Fibroblast of skin of left quadriceps (primary cell): Measurements from ENCODE around the gene MOV10L1.

Experiments
- DNase-seq, 2 experiments: peaks; one replicate each; pipeline ENCODE4 v3.0.0-alpha.2; 2013; ENCODE audit warnings: low read depth in 2 of 2

Gene MOV10L1

GRCh38 chr22:50175921-50176849 lies 86.4 kb downstream of the MOV10L1 start:
- DNase-seq = no peak

DNA sequence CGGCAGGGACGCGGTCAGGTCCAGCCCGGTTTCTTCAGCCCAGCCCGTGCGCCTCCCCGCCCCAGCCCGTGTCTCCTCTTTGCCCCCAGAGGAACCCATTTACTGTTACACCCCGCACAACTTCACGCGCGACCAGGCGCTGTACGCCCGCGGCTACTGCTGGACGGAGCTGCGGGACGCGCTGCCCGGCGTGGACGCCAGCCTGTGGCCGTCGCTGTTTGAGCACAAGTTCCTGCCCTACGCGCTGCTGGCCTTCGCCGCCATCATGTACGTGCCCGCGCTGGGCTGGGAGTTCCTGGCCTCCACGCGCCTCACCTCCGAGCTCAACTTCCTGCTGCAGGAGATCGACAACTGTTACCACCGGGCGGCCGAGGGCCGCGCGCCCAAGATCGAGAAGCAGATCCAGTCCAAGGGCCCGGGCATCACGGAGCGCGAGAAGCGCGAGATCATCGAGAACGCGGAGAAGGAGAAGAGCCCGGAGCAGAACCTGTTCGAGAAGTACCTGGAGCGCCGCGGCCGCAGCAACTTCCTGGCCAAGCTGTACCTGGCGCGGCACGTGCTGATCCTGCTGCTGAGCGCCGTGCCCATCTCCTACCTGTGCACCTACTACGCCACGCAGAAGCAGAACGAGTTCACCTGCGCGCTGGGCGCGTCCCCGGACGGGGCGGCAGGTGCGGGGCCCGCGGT lies 87.2 kb downstream of the MOV10L1 start:
- DNase-seq = no peak

DNA sequence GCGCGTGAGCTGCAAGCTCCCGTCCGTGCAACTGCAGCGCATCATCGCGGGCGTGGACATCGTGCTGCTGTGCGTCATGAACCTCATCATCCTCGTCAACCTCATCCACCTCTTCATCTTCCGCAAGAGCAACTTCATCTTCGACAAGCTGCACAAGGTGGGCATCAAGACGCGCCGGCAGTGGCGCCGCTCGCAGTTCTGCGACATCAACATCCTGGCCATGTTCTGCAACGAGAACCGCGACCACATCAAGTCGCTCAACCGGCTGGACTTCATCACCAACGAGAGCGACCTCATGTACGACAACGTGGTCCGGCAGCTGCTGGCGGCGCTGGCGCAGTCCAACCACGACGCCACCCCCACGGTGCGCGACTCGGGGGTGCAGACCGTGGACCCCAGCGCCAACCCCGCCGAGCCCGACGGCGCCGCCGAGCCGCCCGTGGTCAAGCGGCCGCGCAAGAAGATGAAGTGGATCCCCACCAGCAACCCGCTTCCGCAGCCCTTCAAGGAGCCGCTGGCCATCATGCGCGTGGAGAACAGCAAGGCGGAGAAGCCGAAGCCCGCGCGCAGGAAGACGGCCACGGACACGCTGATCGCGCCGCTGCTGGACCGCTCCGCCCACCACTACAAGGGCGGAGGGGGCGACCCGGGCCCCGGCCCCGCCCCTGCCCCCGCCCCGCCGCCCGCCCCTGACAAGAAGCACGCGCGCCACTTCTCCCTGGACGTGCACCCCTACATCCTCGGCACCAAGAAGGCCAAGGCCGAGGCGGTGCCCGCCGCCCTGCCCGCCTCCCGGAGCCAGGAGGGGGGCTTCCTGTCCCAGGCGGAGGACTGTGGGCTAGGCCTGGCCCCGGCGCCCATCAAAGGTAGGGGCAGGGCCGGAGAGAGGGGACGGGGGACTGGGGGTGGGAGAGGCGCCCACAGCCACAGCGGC lies 88.0 kb downstream of the MOV10L1 start:
- no peak for DNase-seq

DNA sequence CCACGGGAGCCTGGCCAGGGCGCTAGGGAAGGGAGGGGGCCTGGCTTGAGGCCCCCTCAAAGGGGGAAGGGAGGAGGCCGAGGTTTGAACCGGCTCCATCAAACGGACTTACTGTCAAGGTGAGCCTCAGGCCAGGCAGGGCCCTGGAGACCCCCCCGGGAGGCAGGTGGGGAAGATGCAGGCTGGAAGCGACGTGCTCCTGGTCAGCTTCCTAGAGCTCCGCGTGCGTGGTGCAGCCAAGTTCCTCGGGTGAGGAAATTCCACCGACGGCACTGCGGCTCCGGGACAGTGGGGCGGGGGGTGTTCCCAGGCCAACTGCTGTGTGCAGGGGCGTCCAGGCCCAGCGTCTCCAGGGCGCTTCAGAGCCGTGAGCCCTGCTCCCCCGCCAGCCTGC lies 88.7 kb downstream of the MOV10L1 start:
- no peak for DNase-seq

- no peak for DNase-seq
Observed at GRCh38 chr22:50178871-50179869, 89.4 kb downstream of the MOV10L1 start.

GRCh38 chr22:50179937-50180726 lies 90.3 kb downstream of the MOV10L1 start:
- DNase-seq = no peak

DNA sequence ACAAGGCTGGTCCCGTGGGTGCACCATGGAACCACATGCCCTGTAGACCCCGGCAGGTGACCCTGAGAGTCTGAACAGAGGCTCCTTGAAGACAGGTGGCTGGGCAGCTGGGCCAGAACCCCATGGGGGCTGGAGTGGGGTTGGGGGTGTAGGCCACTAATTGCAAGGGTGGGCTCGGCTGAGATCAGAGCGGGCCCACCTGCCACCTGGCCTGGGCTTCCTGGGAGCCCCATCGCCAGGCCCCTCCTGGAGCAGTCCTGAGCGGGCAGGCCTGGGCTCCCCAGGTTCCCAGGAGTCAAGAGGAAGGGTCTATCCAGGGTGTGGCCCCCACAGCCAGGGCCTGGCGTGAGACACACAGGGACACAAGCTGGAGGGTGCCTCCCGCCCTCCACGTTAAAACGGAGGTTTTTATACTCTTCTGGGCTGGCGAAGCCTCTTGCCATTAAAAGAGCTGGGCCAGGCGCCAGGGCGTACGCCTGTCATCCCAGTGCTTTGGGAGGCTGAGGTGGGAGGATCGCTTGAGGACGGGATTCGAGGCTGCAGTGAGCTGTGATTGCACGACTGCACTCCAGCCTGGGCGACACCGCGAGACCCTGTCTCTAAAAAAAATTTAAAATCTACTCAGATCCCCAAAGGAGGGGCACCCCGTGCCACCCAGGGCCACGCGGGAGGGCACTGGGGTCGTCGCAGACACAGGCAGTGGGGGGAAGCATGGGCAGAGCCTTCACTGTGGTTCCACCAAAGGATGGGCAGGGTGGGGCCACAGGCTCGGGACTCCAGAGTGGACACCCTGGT lies 91.1 kb downstream of the MOV10L1 start:
- DNase-seq = no peak

- no peak for DNase-seq
Observed at GRCh38 chr22:50182176-50183081, 92.6 kb downstream of the MOV10L1 start.

DNA sequence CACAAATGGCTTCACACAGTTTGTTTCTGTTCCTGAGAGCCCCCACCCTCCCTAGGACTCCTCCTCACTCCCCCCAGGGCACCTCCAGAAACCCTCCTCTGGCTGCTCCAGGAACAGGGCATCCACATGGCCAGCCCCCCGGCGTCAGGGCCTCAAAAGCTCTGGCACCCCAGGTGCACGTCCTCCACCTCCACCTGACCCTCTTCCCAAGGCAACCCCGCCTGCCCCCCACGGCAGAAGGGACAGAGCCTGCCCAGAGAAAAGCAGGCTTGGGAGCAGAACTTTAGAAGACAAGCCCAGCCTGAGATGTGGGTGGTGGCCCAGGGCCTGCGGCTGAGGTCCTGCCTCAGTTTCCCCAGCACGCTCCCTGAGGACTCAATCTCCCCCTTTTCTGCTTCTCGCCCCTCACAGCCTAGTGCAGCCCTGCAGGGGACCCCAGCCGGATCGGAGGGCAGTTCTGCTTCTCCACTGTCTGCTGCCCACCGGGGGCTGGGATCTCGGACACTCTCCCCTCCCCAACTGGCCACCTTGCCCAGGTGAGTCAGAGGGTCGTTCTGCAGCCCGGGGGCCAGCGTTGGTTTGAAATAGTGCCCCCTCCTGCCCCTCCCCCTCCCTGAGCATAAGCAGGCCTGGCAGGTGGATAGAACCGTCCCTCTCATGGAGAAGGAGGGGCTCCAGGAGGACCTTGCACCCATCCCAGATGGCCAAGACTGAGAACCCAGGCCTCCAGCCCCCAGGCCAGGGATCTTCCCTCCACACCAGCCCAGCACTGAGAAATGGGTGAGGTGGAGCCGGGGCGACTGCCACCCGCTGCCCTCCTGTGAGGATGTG lies 93.5 kb downstream of the MOV10L1 start:
- no peak for DNase-seq

- no peak for DNase-seq
Observed at GRCh38 chr22:50184004-50184901, 94.4 kb downstream of the MOV10L1 start.

DNA sequence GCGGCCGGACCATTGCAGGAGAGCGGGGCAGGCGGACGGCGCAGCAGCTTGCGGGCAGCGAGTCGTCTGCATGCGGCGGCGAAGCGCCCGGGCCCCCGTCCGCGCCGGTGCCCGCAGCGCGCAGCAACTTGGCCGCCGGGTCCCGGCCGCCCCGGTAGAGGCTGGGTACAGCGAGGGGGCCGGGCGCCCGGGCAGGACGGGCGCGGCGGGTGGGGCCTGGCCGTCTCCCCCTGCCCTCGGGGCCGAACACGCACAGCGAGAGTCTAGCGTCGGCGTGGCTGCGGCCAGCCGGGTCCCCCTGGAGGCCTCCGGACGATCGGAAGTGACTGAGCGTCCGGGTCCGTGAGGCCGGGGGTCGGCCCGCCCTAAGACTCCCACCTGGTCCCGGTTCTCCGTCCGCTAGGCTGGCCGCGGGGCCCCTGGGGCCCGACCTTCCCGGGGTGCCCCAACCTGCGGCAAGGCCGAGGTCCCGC lies 95.1 kb downstream of the MOV10L1 start:
- DNase-seq = no peak

DNA sequence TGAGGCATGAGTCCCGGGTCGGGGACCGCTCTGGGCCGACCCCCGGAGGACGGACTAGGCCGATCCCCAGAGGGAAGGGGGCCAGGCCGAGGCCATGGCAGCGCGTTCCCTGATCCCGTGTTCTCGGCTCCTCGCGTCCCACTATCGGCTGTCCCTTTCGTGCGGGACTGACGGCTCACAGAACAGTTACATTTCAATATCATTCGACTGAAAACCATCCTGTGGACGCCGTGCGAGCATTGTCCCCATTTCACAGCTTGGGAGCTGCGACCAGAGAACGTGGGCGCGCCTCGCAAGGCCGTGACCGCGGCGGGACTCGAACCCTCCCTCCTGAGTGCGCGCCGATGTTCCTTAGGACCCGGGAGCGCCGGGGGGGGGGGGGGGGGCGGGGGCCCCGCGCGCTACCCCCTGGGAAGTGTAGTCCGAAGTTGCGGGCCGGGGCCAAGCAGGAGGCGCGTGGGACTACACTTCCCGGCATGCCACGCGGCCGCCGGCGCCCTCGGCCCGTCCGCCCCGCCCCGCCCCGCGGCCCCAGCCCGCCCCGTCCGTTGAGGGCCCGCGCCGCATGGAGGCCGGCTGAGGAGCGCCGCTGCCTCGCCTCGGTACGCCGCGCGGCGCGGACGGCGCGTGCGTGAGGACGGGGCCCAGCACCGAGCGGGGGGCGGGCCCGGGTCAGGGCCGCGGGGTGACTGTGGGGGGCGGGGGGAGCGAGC lies 95.7 kb downstream of the MOV10L1 start, which contains the start of gene TRABD:
TSS of gene TRABD (plus strand) at position 539 of the 713 bp plus-strand sequence. CDS start 7,148 bp downstream, outside the sequence.
- peak; percentile 78 to 81 for DNase-seq

- DNase-seq = no peak
Observed at GRCh38 chr22:50186181-50186714, 96.4 kb downstream of the MOV10L1 start.

DNA sequence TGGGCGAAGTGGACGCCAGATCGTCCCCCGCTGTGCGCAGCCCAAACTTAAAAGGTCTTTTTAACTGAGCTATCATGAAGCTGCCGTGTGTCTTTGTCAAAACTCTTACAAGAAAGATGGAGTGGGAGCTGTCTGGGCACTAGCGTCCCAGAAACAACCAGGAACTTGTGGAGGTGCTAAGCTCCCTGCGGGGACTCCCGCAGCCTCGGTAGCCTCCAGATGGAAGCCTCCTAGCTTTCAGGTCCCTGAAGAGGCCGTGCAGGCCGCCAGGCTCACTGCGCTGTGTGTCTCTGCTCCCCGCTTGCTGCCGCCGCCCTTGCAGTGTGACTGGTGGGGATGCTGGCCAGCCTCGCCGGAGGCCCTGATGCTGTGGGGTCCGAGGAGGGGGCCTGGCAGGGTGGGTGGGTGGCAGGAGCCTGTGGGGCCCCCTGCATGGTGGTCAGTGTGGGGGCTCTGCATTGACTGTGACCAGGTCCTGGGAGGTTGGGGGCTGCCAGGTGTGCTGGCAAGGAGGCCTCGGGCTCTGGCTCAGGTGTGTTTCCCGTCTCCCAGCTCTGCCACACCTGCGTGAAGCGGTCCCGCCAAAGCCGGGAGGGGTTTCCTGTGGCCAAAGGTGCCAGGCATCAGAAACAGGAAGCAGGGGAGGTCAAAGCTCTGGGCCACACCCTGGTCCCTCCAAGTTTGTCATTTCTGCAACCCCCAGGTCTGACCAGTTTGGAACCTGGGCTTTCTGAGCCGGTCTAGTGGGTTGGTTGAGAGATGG lies 97.1 kb downstream of the MOV10L1 start:
- no peak for DNase-seq
